Stimulated activated CD8-positive, alpha-beta memory T cell treated with anti-CD3 and anti-CD28 coated beads, Interleukin-15, amount 100 ng/mL, for 24 hours (primary cell): ENCODE results near the gene RBMX2.

Experiments
- DNase-seq: peaks from one replicate; pipeline ENCODE4 v3.0.0-alpha.2; 2020; ENCODE audit warnings: low read depth

RBMX2 gene

GRCh38 chrX:130446974-130447373 lies 45.2 kb downstream of the RBMX2 start:
- DNase-seq: no peak
